K562 (cell line): ENCODE results near the gene USP7. TPM values are rescaled to one million over a fixed set of nuclear protein-coding genes. Genes with fewer than 3 reads are reported as not detected.

Source experiments
- COPS2 ChIP-seq: fragments of 450-650 bp; conservative IDR thresholded peaks from 2 replicates; pipeline ENCODE4 v1.6.1; 2016; ENCODE audit warnings: mild to moderate bottlenecking, moderate library complexity
- CTCFL ChIP-seq: IDR thresholded peaks from 2 replicates; pipeline ENCODE4 v1.6.1; 2011; ENCODE audit warnings: borderline replicate concordance, low read depth, mild to moderate bottlenecking, moderate library complexity, low read length; ENCODE audit not compliant: insufficient read depth, poor library complexity, severe bottlenecking
- E4F1 ChIP-seq: fragments of 250-450 bp; sonication (Bioruptor Pico); IDR thresholded peaks from 2 replicates; pipeline ENCODE4 v1.5.0; 2021; ENCODE audit warnings: mild to moderate bottlenecking, borderline replicate concordance
- ERF ChIP-seq: fragments of 450-650 bp; formaldehyde crosslinking; IDR thresholded peaks from 2 replicates; pipeline ENCODE4 v1.4.0; 2020; ENCODE audit warnings: mild to moderate bottlenecking, mixed read lengths
- FOXP4 ChIP-seq: sonication (generic); formaldehyde crosslinking; IDR thresholded peaks from 2 replicates; pipeline ENCODE4 v1.8.0; 2022; ENCODE audit warnings: mild to moderate bottlenecking, missing genetic modification reagents, borderline replicate concordance
- MEF2A ChIP-seq: IDR thresholded peaks from 2 replicates; pipeline ENCODE4 v1.6.1; 2011; ENCODE audit warnings: low read depth, mild to moderate bottlenecking, low read length, moderate library complexity; ENCODE audit not compliant: control insufficient read depth
- ZBTB40 ChIP-seq, 2 experiments: fragments of 450-650 bp in 1 of 2; sonication (generic) in 1 of 2; formaldehyde crosslinking in 1 of 2; IDR thresholded peaks; 2 replicates each; pipeline versions ENCODE4 v1.7.1 to v1.9.0; 2016 to 2022; ENCODE audit warnings: inconsistent platforms in 1 of 2, mild to moderate bottlenecking in 1 of 2, missing genetic modification reagents in 1 of 2
- polyA plus RNA-seq, 8 experiments: library from polyadenylated mRNA; depleted of rRNA in 4 of 8; stranded (reverse) in 5 of 8; unstranded in 3 of 8; fragments of >200 nt; fragmentation: Nextera tagmentation in 2 of 8; fragmentation: Illumina TruSeq in 1 of 8; extraction: Ambion mirVana in 2 of 8; extraction: Trizol in 1 of 8; gene quantifications; 2 replicates each; pipeline versions ENCODE4 v1.2.1 to v1.2.3, GENCODE V29; 2011 to 2014; ENCODE audit warnings: inconsistent platforms in 1 of 8, missing spikeins in 1 of 8
- total RNA-seq, 7 experiments: library from RNA; depleted of rRNA in 6 of 7; stranded (reverse); fragments of >200 nt in 6 of 7; fragmentation: Illumina TruSeq in 2 of 7; extraction: Trizol in 2 of 7; gene quantifications; 2 replicates each; pipeline versions ENCODE4 v1.2.1 to v1.2.3, GENCODE V29; 2011 to 2021; ENCODE audit warnings: low replicate concordance in 1 of 7

The USP7 gene
- total and polyA plus RNA-seq, 9 of the 15 experiments (the other 6 are each of a cell fraction or from before 2014, with no cell fraction given), result 17.1 to 145 (median 57.9) TPM

- TF ChIP-seq ZBTB40 (IDR thresholded peaks at IDR 0.05) (no peak), ZBTB40 (CRISPR knock-in tag; IDR thresholded peaks at IDR 0.05) (no peak), COPS2 (no peak), ERF (no peak), E4F1 (no peak), FOXP4 (no peak), CTCFL (peak; percentile 6), MEF2A (no peak)
Observed at GRCh38 chr16:9008601-9009260, 45.0 kb upstream of the USP7 start (continued).
